AG10803 (cell line): ENCODE data around the gene PAQR4.
"Not testable (repeated sequence)": the region's sequence is repeated elsewhere in the genome, so short reads cannot be mapped to it uniquely, and the experiment has no call there.

ENCODE experiments used
- DNase-seq: peaks from one replicate; pipeline ENCODE4 v3.0.0; 2010; ENCODE audit warnings: low read depth
- H3K4me3 ChIP-seq: 2 replicates; pipeline ENCODE4 v1.5.1; 2011; ENCODE audit warnings: mild to moderate bottlenecking, low read length, control low read depth
- TF ChIP-seq, protein P1 (sequence below): conservative IDR thresholded peaks from 2 replicates; pipeline ENCODE4 v1.5.1; 2011; ENCODE audit warnings: mild to moderate bottlenecking, low read length, control low read depth, inconsistent platforms

The PAQR4 gene

DNA sequence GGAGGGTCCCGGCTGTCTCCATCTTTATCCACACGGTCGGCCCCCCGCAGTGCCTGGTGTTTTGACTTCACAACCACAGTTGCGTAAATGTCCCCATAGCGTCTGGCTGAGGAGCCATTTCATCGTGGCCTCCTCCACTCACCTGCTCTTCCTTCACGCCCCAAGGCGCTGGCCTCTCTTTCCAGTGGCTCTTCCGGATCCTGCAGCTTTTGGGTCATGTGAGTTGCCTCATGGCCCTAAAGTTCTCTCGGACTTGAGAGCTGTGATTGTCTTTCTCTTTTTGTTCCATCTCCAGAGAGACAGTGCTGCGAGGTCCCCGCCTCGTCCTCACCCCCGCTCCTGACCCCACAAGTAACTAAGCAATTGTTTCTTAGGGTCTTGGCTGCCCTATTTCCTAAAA, 34.7 kb upstream of the PAQR4 start:
- H3K4me3 ChIP-seq, result no peak overlapping the region

DNA sequence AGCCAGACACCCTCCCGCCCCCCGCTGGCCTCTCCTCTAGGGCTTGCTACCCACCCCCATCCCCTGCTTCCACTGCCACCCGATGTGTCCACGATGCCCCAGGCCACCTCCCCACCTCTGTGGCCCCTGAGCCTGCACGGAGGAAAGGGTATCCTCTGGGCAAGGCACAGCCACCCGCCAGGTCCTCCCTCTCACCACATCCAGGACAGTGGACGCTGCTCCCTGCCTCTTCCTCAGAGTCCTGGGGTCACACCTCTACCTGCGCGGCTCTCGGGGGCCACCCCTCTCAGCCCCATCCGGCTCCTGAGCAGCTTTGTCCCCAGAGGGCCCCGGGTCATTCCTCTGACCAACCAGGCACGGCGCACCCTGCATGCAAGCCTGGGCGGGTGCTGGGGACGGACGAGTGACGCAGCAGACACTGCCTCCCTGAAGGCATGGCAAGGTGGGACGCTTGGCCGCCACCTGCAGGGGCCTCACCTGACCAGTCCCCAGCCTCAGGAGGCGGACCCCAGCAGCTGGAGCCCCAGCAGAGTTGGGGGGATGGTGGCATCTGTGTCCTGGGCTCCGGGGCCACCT, 32.6 kb upstream of the PAQR4 start:
- DNase-seq, result no peak
- TF ChIP-seq, protein P1, sequence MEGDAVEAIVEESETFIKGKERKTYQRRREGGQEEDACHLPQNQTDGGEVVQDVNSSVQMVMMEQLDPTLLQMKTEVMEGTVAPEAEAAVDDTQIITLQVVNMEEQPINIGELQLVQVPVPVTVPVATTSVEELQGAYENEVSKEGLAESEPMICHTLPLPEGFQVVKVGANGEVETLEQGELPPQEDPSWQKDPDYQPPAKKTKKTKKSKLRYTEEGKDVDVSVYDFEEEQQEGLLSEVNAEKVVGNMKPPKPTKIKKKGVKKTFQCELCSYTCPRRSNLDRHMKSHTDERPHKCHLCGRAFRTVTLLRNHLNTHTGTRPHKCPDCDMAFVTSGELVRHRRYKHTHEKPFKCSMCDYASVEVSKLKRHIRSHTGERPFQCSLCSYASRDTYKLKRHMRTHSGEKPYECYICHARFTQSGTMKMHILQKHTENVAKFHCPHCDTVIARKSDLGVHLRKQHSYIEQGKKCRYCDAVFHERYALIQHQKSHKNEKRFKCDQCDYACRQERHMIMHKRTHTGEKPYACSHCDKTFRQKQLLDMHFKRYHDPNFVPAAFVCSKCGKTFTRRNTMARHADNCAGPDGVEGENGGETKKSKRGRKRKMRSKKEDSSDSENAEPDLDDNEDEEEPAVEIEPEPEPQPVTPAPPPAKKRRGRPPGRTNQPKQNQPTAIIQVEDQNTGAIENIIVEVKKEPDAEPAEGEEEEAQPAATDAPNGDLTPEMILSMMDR, result no peak
- no peak overlapping the region for H3K4me3 ChIP-seq

More for the DNA sequence above, 34.7 kb upstream of the PAQR4 start:
- TF ChIP-seq, protein P1, result no peak
- no peak for DNase-seq

DNA sequence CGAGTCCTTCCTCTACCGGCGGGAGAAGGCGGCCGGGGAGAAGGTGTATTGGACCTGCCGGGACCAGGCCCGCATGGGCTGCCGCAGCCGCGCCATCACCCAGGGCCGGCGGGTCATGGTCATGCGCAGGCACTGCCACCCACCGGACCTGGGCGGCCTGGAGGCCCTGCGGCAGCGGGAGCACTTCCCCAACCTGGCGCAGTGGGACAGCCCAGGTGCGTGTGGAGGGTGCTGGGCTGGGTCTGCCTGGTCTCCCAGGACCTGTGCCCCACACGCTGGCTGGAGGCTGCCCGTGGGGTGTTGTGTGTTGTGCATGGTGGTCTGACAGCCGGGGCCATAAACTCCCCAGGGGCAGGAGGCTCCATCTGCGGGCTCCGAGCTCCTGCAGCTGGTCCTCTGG, 32.0 kb upstream of the PAQR4 start:
- TF ChIP-seq, protein P1, result no peak
- no peak for DNase-seq
- no peak overlapping the region for H3K4me3 ChIP-seq

DNA sequence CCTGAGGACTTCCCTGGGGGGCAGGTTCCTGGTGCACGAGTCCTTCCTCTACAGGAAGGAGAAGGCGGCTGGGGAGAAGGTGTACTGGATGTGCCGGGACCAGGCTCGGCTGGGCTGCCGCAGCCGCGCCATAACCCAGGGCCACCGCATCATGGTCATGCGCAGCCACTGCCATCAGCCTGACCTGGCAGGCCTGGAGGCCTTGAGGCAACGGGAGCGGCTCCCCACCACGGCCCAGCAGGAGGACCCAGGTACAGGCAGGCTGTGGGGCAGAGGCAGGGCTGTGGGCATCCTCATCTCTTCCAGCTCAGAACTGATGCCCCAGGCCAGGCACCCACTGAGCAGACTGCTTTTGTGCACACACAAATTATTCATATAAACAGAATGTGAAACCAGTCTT, 30.9 kb upstream of the PAQR4 start:
- DNase-seq, result no peak
- H3K4me3 ChIP-seq, result no peak overlapping the region
- TF ChIP-seq, protein P1, result no peak

DNA sequence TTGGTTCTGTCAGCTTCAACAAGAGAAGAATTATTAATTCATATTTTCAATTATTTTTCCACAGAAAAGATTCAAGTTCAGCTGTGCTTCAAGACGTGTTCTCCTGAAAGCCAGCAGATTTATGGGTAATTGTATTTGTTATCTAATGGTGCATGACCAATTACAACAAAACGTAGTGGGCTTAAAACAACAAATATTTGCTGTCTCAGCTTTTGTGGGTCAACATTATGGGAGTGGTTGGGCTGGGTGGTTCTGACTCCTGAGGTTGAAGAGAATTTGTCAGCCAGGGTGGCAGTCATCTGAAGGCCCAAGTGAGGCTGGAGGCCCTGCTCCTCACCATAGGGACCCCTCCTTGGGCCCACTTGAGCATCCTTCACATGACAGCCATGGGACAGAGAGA, 29.2 kb upstream of the PAQR4 start:
- no peak overlapping the region for H3K4me3 ChIP-seq
- no peak for DNase-seq
- TF ChIP-seq, protein P1, result no peak

DNA sequence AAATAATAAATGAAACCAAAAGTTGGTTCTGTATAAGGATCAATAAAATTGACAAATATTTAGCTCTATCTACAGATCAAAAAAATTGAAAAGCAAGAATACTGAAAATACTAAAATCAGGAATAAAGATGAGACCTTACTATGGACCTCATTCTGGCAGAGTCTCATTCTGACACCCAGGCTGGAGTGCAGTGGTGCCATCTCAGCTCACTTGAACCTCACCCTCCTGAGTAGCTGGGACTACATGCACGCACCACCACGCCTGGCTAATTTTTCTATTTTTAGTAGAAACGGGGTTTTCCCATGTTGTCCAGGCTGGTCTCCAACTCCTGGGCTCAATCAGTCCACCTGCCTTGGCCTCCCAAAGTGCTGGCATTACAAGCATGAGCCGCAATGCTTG, 27.1 kb upstream of the PAQR4 start:
- H3K4me3 ChIP-seq, result no peak overlapping the region
- no peak for DNase-seq
- TF ChIP-seq, protein P1, result no peak

DNA sequence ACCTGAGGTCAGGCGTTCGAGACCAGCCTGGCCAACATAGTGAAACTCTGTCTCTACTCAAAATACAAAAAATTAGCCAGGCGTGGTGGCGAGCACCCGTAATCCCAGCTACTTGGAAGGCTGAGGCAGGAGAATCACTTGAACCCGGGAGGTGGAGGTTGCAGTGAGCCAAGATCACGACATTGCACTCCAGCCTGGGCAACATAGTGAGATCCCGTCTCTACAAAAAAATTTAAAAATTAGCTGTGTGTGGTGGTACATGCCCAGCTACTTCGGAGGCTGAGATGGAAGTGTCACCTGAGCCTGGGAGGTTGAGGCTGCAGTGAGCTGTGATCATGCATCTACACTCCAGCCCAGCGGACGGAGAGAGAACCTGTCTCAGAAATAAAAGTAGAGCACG, 25.4 kb upstream of the PAQR4 start:
- not testable (repeated sequence) for H3K4me3 ChIP-seq, DNase-seq

DNA sequence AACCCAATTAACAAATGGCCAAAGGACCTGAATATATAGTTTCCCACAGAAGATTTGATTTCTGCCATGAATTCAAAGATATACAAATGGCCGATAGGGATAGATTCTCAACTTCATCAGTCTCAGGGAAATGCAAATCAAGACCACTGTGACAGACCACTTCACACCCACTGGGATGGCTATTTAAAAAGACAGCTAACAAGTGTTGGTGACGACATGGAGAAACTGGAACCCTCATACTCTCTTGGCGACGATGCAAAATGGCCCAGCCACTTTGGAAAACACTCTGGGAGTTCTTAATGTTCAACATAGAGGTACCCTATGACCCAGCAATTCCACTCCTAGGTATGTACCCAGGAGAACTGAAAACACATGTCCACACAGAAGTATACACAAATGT, 22.5 kb upstream of the PAQR4 start:
- no peak for DNase-seq
- TF ChIP-seq, protein P1, result no peak
- H3K4me3 ChIP-seq, result no peak overlapping the region
